MM.1S (cell line): ENCODE measurements around the gene GATC.
"Not testable (repeated sequence)": the region's sequence is repeated elsewhere in the genome, so short reads cannot be mapped to it uniquely, and the experiment has no call there.

Experiments
- DNase-seq: peaks from one replicate; pipeline ENCODE4 v3.0.0-alpha.2; 2015
- H2AFZ ChIP-seq: fragments of 300-600 bp; sonication (generic); 2 replicates; pipeline ENCODE4 v1.6.0; 2016; ENCODE audit warnings: antibody characterized with exemption, low read length
- H3F3A ChIP-seq: fragments of 300-600 bp; sonication (generic); 2 replicates; pipeline ENCODE4 v1.6.1; 2016; ENCODE audit warnings: mild to moderate bottlenecking, antibody characterized with exemption, low read length, moderate library complexity, mixed read lengths; ENCODE audit not compliant: insufficient read depth
- H3K27ac ChIP-seq: fragments of 300-600 bp; sonication (generic); 2 replicates; pipeline ENCODE4 v1.5.1; 2016; ENCODE audit warnings: mild to moderate bottlenecking, low read length
- H3K27me3 ChIP-seq: fragments of 300-600 bp; sonication (generic); replicated peaks from 2 replicates; pipeline ENCODE4 v1.6.0; 2016; ENCODE audit warnings: low read length; ENCODE audit not compliant: insufficient read depth
- H3K36me3 ChIP-seq: fragments of 300-600 bp; sonication (generic); replicated peaks from 2 replicates; pipeline ENCODE4 v1.6.1; 2016; ENCODE audit warnings: mild to moderate bottlenecking, low read length, mixed read lengths; ENCODE audit not compliant: insufficient read depth
- H3K4me1 ChIP-seq: fragments of 300-600 bp; sonication (generic); 2 replicates; pipeline ENCODE4 v1.6.1; 2016; ENCODE audit warnings: low read length, mixed read lengths
- H3K4me2 ChIP-seq: fragments of 300-600 bp; sonication (generic); 2 replicates; pipeline ENCODE4 v1.6.0; 2016; ENCODE audit warnings: low read depth, low read length
- H3K4me3 ChIP-seq: fragments of 300-600 bp; sonication (generic); 2 replicates; pipeline ENCODE4 v1.5.1; 2016; ENCODE audit warnings: low read length, mixed read lengths
- H3K79me2 ChIP-seq: fragments of 300-600 bp; sonication (generic); 2 replicates; pipeline ENCODE4 v1.6.1; 2016; ENCODE audit warnings: mixed run types, low read length, mixed read lengths
- H3K9ac ChIP-seq: fragments of 300-600 bp; sonication (generic); 2 replicates; pipeline ENCODE4 v1.6.1; 2016; ENCODE audit warnings: low read length, mixed read lengths
- H3K9me2 ChIP-seq: fragments of 300-600 bp; sonication (generic); replicated peaks from 2 replicates; pipeline ENCODE4 v1.6.1; 2016; ENCODE audit warnings: mild to moderate bottlenecking, low read length, mixed read lengths; ENCODE audit not compliant: insufficient read depth
- H3K9me3 ChIP-seq: fragments of 300-600 bp; sonication (generic); replicated peaks from 2 replicates; pipeline ENCODE4 v1.6.1; 2016; ENCODE audit warnings: mild to moderate bottlenecking, low read length, mixed read lengths; ENCODE audit not compliant: insufficient read depth
- H4K20me1 ChIP-seq: fragments of 300-600 bp; sonication (generic); 2 replicates; pipeline ENCODE4 v1.6.1; 2016; ENCODE audit warnings: mild to moderate bottlenecking, low read length, moderate library complexity, mixed read lengths; ENCODE audit not compliant: insufficient read depth
- CTCF ChIP-seq: fragments of 300-600 bp; sonication (generic); IDR thresholded peaks from 2 replicates; pipeline ENCODE4 v1.5.1; 2016; ENCODE audit warnings: antibody characterized with exemption, low read length, mixed read lengths
- EZH2 ChIP-seq: fragments of 300-600 bp; sonication (generic); optimal IDR thresholded peaks from 2 replicates; pipeline ENCODE3; 2017; ENCODE audit warnings: low read depth, mild to moderate bottlenecking, antibody characterized with exemption, low read length, mixed read lengths
- EZH2phosphoT487 ChIP-seq: fragments of 300-600 bp; sonication (generic); IDR thresholded peaks from 2 replicates; pipeline ENCODE4 v1.6.1; 2018; ENCODE audit warnings: antibody characterized with exemption, low read length

GATC gene

DNA sequence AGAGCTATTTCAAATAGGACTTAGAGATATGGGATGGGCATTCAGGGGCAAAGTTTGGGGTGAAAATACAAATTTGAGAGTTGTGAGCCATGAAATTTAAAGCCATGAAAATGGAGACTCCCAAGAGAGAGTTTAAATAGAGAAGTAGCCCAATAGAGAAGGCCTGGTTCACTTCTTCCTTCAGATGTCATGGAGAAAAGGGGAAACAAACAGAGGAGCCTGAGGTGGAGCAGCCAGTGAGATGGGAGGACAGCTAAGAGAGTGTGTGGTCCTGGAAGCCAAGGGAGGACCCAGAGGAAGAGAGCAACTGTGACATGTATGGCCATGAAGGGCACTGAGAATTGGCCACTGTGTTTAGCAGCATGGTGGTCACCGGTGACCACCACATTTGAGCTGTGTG is 37.4 kb downstream of the GATC start:
- DNase-seq, result no peak
- no peaks in the 10 kb centered on the region for H3K9me2 ChIP-seq
- TF ChIP-seq CTCF (no peak), EZH2 (no peak), EZH2phosphoT487 (no peak)
- H3K27ac ChIP-seq, result no peak overlapping the region
- H3K27me3 ChIP-seq, result no peaks in the 10 kb centered on the region
- H2AFZ ChIP-seq, result no peak overlapping the region
- no peaks in the 10 kb centered on the region for H3K4me1 ChIP-seq
- H3K4me2 ChIP-seq, result no peak overlapping the region
- no peaks in the 10 kb centered on the region for H3K9me3 ChIP-seq
- H4K20me1 ChIP-seq, result no peaks in the 10 kb centered on the region
- no peak overlapping the region for H3K4me3 ChIP-seq
- H3K36me3 ChIP-seq, result no peaks in the 10 kb centered on the region
- no peaks in the 10 kb centered on the region for H3K79me2 ChIP-seq
- no peaks in the 10 kb centered on the region for H3F3A ChIP-seq
- no peak overlapping the region for H3K9ac ChIP-seq

- H4K20me1 ChIP-seq, result no peaks in the 10 kb centered on the region
- no peaks in the 10 kb centered on the region for H3K4me1 ChIP-seq
- DNase-seq, result no peak
- H3K9me3 ChIP-seq, result no peaks in the 10 kb centered on the region
- TF ChIP-seq EZH2 (no peak), EZH2phosphoT487 (no peak), CTCF (no peak)
- no peak overlapping the region for H3K9ac ChIP-seq
- no peak overlapping the region for H3K4me2 ChIP-seq
- H3K79me2 ChIP-seq, result no peaks in the 10 kb centered on the region
- H3K9me2 ChIP-seq, result no peaks in the 10 kb centered on the region
- H3F3A ChIP-seq, result no peaks in the 10 kb centered on the region
- H3K36me3 ChIP-seq, result no peaks in the 10 kb centered on the region
- H3K27me3 ChIP-seq, result no peaks in the 10 kb centered on the region
- H3K4me3 ChIP-seq, result no peak overlapping the region
- no peak overlapping the region for H3K27ac ChIP-seq
- H2AFZ ChIP-seq, result no peak overlapping the region
These were observed 40.0 kb downstream of the GATC start for GRCh38 chr12:120485961-120486881.

- H3K4me3 ChIP-seq, H3K4me2 ChIP-seq, H3K36me3 ChIP-seq, H3K9me2 ChIP-seq, H3F3A ChIP-seq, H3K4me1 ChIP-seq, H3K9ac ChIP-seq, H3K27ac ChIP-seq, H3K79me2 ChIP-seq, H3K27me3 ChIP-seq, H3K9me3 ChIP-seq, DNase-seq, H4K20me1 ChIP-seq, H2AFZ ChIP-seq: not testable (repeated sequence)
These were observed 41.3 kb downstream of the GATC start for GRCh38 chr12:120487552-120487951.

- Histone ChIP-seq H3K4me2 (no peak overlapping the region), H3K27me3 (no peaks in the 10 kb centered on the region), H3K9me2 (no peaks in the 10 kb centered on the region), H3K36me3 (no peaks in the 10 kb centered on the region), H4K20me1 (no peaks in the 10 kb centered on the region), H3K79me2 (no peaks in the 10 kb centered on the region), H3K4me1 (no peaks in the 10 kb centered on the region), H2AFZ (no peak overlapping the region), H3K27ac (no peak overlapping the region), H3K9me3 (no peaks in the 10 kb centered on the region), H3K9ac (no peak overlapping the region), H3K4me3 (no peak overlapping the region), H3F3A (no peaks in the 10 kb centered on the region)
- no peak for TF ChIP-seq EZH2phosphoT487
- no peak for DNase-seq
These were observed 41.9 kb downstream of the GATC start for GRCh38 chr12:120488057-120488640.
